HFFc6 (cell line): ENCODE data around the gene TAOK1. TPM values are rescaled to one million over a fixed set of nuclear protein-coding genes. Genes with fewer than 3 reads are reported as not detected.

Source experiments
- DNase-seq: peaks from one replicate; pipeline ENCODE4 v3.0.0-alpha.2; 2018
- H3K27ac Mint-ChIP-seq: 2 replicates; pipeline ENCODE4 v1.8.0; 2020; ENCODE audit warnings: mild to moderate bottlenecking, mixed read lengths
- H3K27me3 Mint-ChIP-seq: 2 replicates; pipeline ENCODE4 v1.8.0; 2021; ENCODE audit warnings: mild to moderate bottlenecking, moderate library complexity, mixed read lengths; ENCODE audit not compliant: insufficient read depth
- H3K36me3 Mint-ChIP-seq: 2 replicates; pipeline ENCODE4 v1.8.0; 2021; ENCODE audit warnings: low read depth, mixed read lengths
- H3K4me1 Mint-ChIP-seq: 2 replicates; pipeline ENCODE4 v1.8.0; 2020; ENCODE audit warnings: low read depth, mixed read lengths
- H3K4me3 Mint-ChIP-seq: 2 replicates; pipeline ENCODE4 v1.8.0; 2020; ENCODE audit warnings: mild to moderate bottlenecking, moderate library complexity, mixed read lengths
- H3K9me3 Mint-ChIP-seq: 2 replicates; pipeline ENCODE4 v1.8.0; 2020; ENCODE audit warnings: mild to moderate bottlenecking, mixed read lengths
- CTCF ChIP-seq: fragments of 200-600 bp; sonication (generic); IDR thresholded peaks from 2 replicates; pipeline ENCODE4 v1.5.0; 2021; ENCODE audit warnings: antibody characterized with exemption, mild to moderate bottlenecking
- total RNA-seq, 6 experiments: library from RNA; stranded (reverse); fragmentation: NEBNext Ultra II Directional; extraction: Animal tissue kit (Norgen Biotek cat#: 25700); gene quantifications; 2 replicates in 1 of 6; 3 replicates in 5 of 6; pipeline ENCODE4 v1.2.3, GENCODE V29; 2021

The TAOK1 gene
- total RNA-seq, 6 experiments from 2014 or later: 72.0 to 82.6 (median 75.1) TPM

- no peak for TF ChIP-seq CTCF
- Mint-ChIP-seq H3K27ac (no peak overlapping the region; the same call in 1 of the 2 replicates), H3K4me1 (peaks cover 34% of the 10 kb centered on the region), H3K9me3 (no peaks in the 10 kb centered on the region), H3K4me3 (no peak overlapping the region), H3K27me3 (no peaks in the 10 kb centered on the region), H3K36me3 (peaks cover 5% of the 10 kb centered on the region)
- DNase-seq: no peak
Observed at GRCh38 chr17:29583324-29584248, 193.4 kb downstream of the TAOK1 start.

- H3K4me3 Mint-ChIP-seq: no peak overlapping the region
- TF ChIP-seq CTCF: no peak
- no peaks in the 10 kb centered on the region for H3K27me3 Mint-ChIP-seq
- H3K36me3 Mint-ChIP-seq: peaks cover 5% of the 10 kb centered on the region
- H3K27ac Mint-ChIP-seq: no peak overlapping the region
- H3K9me3 Mint-ChIP-seq: no peaks in the 10 kb centered on the region
- no peak for DNase-seq
- peaks cover 34% of the 10 kb centered on the region for H3K4me1 Mint-ChIP-seq
Observed at GRCh38 chr17:29584452-29585079, 194.4 kb downstream of the TAOK1 start.

- DNase-seq: no peak
- Mint-ChIP-seq H3K4me3 (no peak overlapping the region), H3K27ac (no peak overlapping the region; the same call in 1 of the 2 replicates), H3K36me3 (peaks cover 4% of the 10 kb centered on the region), H3K4me1 (peaks cover 37% of the 10 kb centered on the region), H3K9me3 (no peaks in the 10 kb centered on the region), H3K27me3 (no peaks in the 10 kb centered on the region)
- TF ChIP-seq CTCF: peak; percentile 53
Observed at GRCh38 chr17:29585080-29585751, 195.1 kb downstream of the TAOK1 start.

GRCh38 chr17:29586676-29587469 is 196.7 kb downstream of the TAOK1 start:
- no peak for TF ChIP-seq CTCF
- H3K9me3 Mint-ChIP-seq: no peaks in the 10 kb centered on the region
- H3K27me3 Mint-ChIP-seq: peaks cover 2% of the 10 kb centered on the region; the same call in 1 of the 2 replicates
- H3K4me3 Mint-ChIP-seq: peak overlapping the region; percentile 96; the same call in 1 of the 2 replicates
- H3K27ac Mint-ChIP-seq: peak overlapping the region; percentile 85; the same call in 1 of the 2 replicates
- peaks cover 50% of the 10 kb centered on the region for H3K4me1 Mint-ChIP-seq
- no peak for DNase-seq
- no peaks in the 10 kb centered on the region for H3K36me3 Mint-ChIP-seq

- TF ChIP-seq CTCF: no peak
- DNase-seq: no peak
- peaks cover 3% of the 10 kb centered on the region; the same call in 1 of the 2 replicates for H3K27me3 Mint-ChIP-seq
- H3K27ac Mint-ChIP-seq: peak overlapping the region; percentile 85; the same call in 1 of the 2 replicates
- peaks cover 57% of the 10 kb centered on the region for H3K4me1 Mint-ChIP-seq
- no peaks in the 10 kb centered on the region for H3K9me3 Mint-ChIP-seq
- no peaks in the 10 kb centered on the region for H3K36me3 Mint-ChIP-seq
- H3K4me3 Mint-ChIP-seq: peak overlapping the region; percentile 96
Observed at GRCh38 chr17:29587591-29587990, 197.4 kb downstream of the TAOK1 start.
